Measurements from ENCODE around the gene BCL2L14.

DNA sequence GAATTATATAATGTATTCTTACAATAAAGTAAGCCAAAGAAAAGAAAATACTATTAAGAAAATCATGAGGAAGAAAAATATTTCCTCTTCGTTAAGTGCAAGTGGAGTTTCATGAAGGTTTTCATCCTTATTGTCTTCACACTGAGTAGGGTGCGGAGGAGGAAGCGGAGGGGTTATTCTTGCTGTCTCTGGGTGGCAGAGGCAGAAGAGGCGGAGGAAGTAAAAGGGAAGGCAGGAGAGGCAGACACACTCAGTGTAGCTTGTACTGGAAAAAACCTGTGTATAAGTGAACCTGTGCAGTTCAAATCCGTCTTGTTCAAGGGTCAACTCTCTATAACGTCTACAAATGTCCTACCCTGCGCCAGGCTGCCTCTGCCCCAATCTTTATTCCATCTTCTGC lies 22.0 kb upstream of the BCL2L14 start:
- TF ChIP-seq, protein P1, sequence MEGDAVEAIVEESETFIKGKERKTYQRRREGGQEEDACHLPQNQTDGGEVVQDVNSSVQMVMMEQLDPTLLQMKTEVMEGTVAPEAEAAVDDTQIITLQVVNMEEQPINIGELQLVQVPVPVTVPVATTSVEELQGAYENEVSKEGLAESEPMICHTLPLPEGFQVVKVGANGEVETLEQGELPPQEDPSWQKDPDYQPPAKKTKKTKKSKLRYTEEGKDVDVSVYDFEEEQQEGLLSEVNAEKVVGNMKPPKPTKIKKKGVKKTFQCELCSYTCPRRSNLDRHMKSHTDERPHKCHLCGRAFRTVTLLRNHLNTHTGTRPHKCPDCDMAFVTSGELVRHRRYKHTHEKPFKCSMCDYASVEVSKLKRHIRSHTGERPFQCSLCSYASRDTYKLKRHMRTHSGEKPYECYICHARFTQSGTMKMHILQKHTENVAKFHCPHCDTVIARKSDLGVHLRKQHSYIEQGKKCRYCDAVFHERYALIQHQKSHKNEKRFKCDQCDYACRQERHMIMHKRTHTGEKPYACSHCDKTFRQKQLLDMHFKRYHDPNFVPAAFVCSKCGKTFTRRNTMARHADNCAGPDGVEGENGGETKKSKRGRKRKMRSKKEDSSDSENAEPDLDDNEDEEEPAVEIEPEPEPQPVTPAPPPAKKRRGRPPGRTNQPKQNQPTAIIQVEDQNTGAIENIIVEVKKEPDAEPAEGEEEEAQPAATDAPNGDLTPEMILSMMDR (IDR thresholded peaks at IDR 0.05 in 8 of 11, conservative IDR thresholded peaks at IDR 0.05 in 3 of 11): no peak
- TF ChIP-seq POLR2AphosphoS5 (IDR thresholded peaks at IDR 0.05) (no peak), POLR2A (IDR thresholded peaks at IDR 0.05) (no peak)

All from spleen (tissue), 7 donors.